GM21723 (cell line): ENCODE data around the gene CEP44.
"Not testable (repeated sequence)": the region's sequence is repeated elsewhere in the genome, so short reads cannot be mapped to it uniquely, and the experiment has no call there.

Experiments used
- ATAC-seq: cut with Tn5 transposase; IDR thresholded peaks from one replicate; pipeline ENCODE4 v1.9.1; 2021; ENCODE audit warnings: mild to moderate bottlenecking, moderate library complexity; ENCODE audit not compliant: unreplicated experiment

The CEP44 gene

GRCh38 chr4:174380206-174380605 lies 96.5 kb downstream of the CEP44 start:
- ATAC-seq = not testable (repeated sequence)

DNA sequence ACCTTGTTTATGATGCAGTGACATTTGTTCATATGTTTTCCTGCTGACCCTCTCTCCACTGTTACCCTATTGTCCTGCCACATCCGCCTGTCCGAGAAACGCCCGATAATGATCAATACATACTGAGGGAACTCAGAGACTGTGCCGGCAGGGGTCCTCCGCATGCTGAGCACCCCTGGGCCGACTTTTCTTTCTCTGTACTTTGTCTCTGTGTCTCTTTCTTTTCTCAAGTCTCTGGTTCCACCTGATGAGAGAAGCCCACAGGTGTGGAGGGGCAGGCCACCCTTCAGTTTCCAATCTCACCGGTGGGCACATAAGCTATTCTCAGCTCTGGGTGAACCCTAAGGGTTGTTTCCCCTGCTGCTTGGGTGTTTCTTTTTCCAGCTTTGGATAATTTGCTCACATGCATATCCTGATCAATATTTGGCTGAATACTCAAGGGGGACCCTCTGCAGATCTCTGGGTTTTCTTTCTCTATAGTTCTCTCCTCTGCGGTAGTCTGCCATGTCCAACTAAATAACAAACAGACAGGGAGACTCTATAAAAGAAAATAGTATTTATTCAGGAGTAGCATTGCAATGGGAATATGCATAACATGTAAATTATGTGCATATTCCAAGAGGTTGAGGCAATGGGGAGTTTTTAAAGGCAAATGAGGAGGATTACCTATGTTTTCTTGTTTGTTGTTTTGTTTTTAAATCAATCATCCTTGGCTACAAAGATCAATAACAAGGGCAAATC lies 97.2 kb downstream of the CEP44 start:
- no peak for ATAC-seq

DNA sequence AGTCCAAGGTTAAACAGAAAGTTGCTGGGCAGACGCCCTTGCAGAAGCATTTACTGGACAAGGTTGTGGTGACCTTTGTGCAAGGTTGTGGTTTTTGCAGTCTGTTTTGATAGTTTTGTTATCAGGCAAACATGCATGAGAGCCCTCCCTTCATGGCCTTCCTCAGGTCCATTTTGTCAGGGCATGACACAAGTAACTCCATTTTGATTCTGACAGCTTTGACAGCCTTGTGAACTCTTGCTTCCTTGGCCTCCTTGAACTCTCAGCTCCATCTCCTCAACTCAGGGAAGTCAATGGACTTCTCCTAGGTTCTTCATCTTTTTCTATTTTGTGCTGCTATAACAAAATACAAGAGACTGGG lies 97.7 kb downstream of the CEP44 start:
- no peak for ATAC-seq
